Heart left ventricle (tissue), 16 donors: ENCODE measurements around the gene SSX4B. TPM values are rescaled to one million over a fixed set of nuclear protein-coding genes. Genes with fewer than 3 reads are reported as not detected.
"Not testable (repeated sequence)": the region's sequence is repeated elsewhere in the genome, so short reads cannot be mapped to it uniquely, and the experiment has no call there.

Experiments
- ATAC-seq, 4 donors: fragments of 200-7000 bp; cut with Tn5 transposase; one replicate each; pipeline ENCODE4 v1.9.1; 2020 to 2022; ENCODE audit warnings: moderate library complexity in 4 of 4, mild to moderate bottlenecking in 3 of 4, moderate number of reproducible peaks in 1 of 4
- DNase-seq, 5 donors: peaks; one replicate each; pipeline ENCODE4 v3.0.0-alpha.2; 2020
- H3K27ac ChIP-seq, 12 donors: fragments of 200-600 bp; sonication (generic) in 4 of 12; one replicate each; pipeline versions ENCODE4 v1.5.0 to v1.8.0; 2016 to 2022; ENCODE audit warnings: mild to moderate bottlenecking in 2 of 12
- H3K27me3 ChIP-seq, 9 donors: fragments of 200-600 bp; sonication (generic) in 2 of 9; one replicate each; pipeline versions ENCODE4 v1.5.1 to v1.8.0; 2016 to 2022; ENCODE audit warnings: mild to moderate bottlenecking in 3 of 9
- H3K36me3 ChIP-seq, 9 donors: fragments of 200-600 bp; sonication (generic) in 2 of 9; one replicate each; pipeline versions ENCODE4 v1.5.0 to v1.8.0; 2018 to 2022; ENCODE audit warnings: mild to moderate bottlenecking in 2 of 9
- H3K4me1 ChIP-seq, 12 donors: fragments of 200-600 bp; sonication (generic) in 4 of 12; one replicate each; pipeline versions ENCODE4 v1.5.0 to v1.8.0; 2016 to 2022; ENCODE audit warnings: mild to moderate bottlenecking in 3 of 12
- H3K4me3 ChIP-seq, 12 donors: fragments of 200-600 bp; sonication (generic) in 4 of 12; one replicate each; pipeline versions ENCODE4 v1.5.0 to v1.8.0; 2017 to 2022; ENCODE audit warnings: mild to moderate bottlenecking in 9 of 12, moderate library complexity in 4 of 12
- H3K9me3 ChIP-seq, 12 donors: fragments of 200-600 bp; sonication (generic) in 4 of 12; one replicate each; pipeline versions ENCODE4 v1.5.0 to v1.8.0; 2016 to 2022; ENCODE audit warnings: mild to moderate bottlenecking in 1 of 12
- CTCF ChIP-seq, 12 donors: fragments of 200-600 bp; sonication (generic) in 4 of 12; IDR thresholded peaks; one replicate each; pipeline versions ENCODE4 v1.5.0 to v1.8.0; 2018 to 2022; ENCODE audit warnings: antibody characterized with exemption in 12 of 12, mild to moderate bottlenecking in 5 of 12
- POLR2A ChIP-seq, 2 donors: fragments of 450-650 bp; IDR thresholded peaks; one replicate each; pipeline ENCODE4 v1.6.1; 2017; ENCODE audit warnings: antibody characterized with exemption in 2 of 2, mild to moderate bottlenecking in 2 of 2, moderate library complexity in 2 of 2
- WGBS, 4 donors: extraction: QIAGEN DNeasy Blood & Tissue Kit in 2 of 4; methylation state at CpG; one replicate each; pipeline versions ENCODE4 v1.1.5 to v1.1.7; 2013 to 2018; 5-methylcytosine and 5-hydroxymethylcytosine counted together
- intact Hi-C, 10 donors: fragments of 100-400 bp; cut with DNase I; formaldehyde crosslinking; loops; one replicate each; pipeline versions ENCODE4 v1.11.1 to v1.14.2; 2022
- polyA plus RNA-seq, 2 donors: library from polyadenylated mRNA; stranded (reverse); fragments of 200-250 nt; gene quantifications; one replicate each; pipeline ENCODE4 v1.2.3, GENCODE V29; 2013
- total RNA-seq, 9 donors: library from RNA; depleted of rRNA in 2 of 9; stranded (reverse); fragments of >200 nt in 2 of 9; fragmentation: NEBNext Ultra II Directional in 3 of 9; extraction: Animal tissue kit (Norgen Biotek cat#: 25700) in 3 of 9; gene quantifications; one replicate each; pipeline versions ENCODE4 v1.1.0 to v1.2.4, GENCODE V29; 2016 to 2023
- donor health status: ischemic (EF 13 %, LVEDD 7.1; RV severe dilation, severe dysfunction).
- donor health status: healthy with polysubstance abuse.
- donor health status: DM: no; HTN: yes; CAD: no.
- donor health status: DM: no; HTN: no; CAD: no.
- donor health status: ischemic (EF 25% LVEDD 6.9; RV normal size, moderate dysfunction).
- donor health status: ischemic (EF 25% LVEDD 5.7; RV mildly dilated, moderate dysfunction).
- donor health status: healthy.
- donor health status: DM: yes; HTN: yes; CAD: no.
- donor health status: ischemic (EF 35%, LVEDD 5.7; RV mildly dilated, moderate dysfunction).
- donor health status: nonischemic (EF 11% LVEDD 7.7; RV severe dilation, severe dysfunction).
- donor health status: DM: yes; HTN: yes; CAD: no.
- donor health status: PGD.
- donor health status: ischemic (EF 29% LVEDD 5.4; RV normal size, mild dysfunction).
- donor health status: nonischemic (EF 23%, LVEDD 6.1; RV moderate dilation, normal function).

Gene SSX4B
- total and polyA plus RNA-seq, 11 donors = not detected

- DNase-seq (no peak), ATAC-seq (no peak)
- TF ChIP-seq CTCF (IDR thresholded peaks at IDR 0.05) = no peak
- TF ChIP-seq POLR2A (IDR thresholded peaks at IDR 0.05) = no peak
- intact Hi-C loops = no loop called here
- H3K4me3 ChIP-seq = no peak overlapping the region
- H3K27ac ChIP-seq = no peak overlapping the region
- no peaks in the 10 kb centered on the region for H3K36me3 ChIP-seq
- 77 to 91% (median 84%) methylated on average over 6 of the region's 6 CpGs for WGBS, 4 donors
- no peaks in the 10 kb centered on the region for H3K27me3 ChIP-seq
- no peaks in the 10 kb centered on the region for H3K9me3 ChIP-seq
- H3K4me1 ChIP-seq = no peaks in the 10 kb centered on the region
Measured at GRCh38 chrX:48456628-48457331, 45.0 kb upstream of the SSX4B start.

GRCh38 chrX:48451708-48452107 lies 39.9 kb upstream of the SSX4B start:
- Histone ChIP-seq H3K4me3 (no peak overlapping the region), H3K27ac (no peak overlapping the region), H3K36me3 (no peaks in the 10 kb centered on the region), H3K4me1 (no peaks in the 10 kb centered on the region), H3K9me3 (no peaks in the 10 kb centered on the region), H3K27me3 (peaks cover 0 to 5% (median 0%) of the 10 kb centered on the region in 9 donors)
- WGBS, 4 donors = 42 to 51% (median 43%) methylated on average over 4 of the region's 4 CpGs
- ATAC-seq (no peak), DNase-seq (no peak)
- TF ChIP-seq CTCF (IDR thresholded peaks at IDR 0.05) (no peak), POLR2A (IDR thresholded peaks at IDR 0.05) (no peak)
- intact Hi-C loops = no loop called here

GRCh38 chrX:48450076-48450475 lies 38.3 kb upstream of the SSX4B start:
- no peak overlapping the region for H3K4me3 ChIP-seq
- no peaks in the 10 kb centered on the region for H3K36me3 ChIP-seq
- no peak overlapping the region for H3K27ac ChIP-seq
- intact Hi-C loops = no loop called here
- H3K9me3 ChIP-seq = no peaks in the 10 kb centered on the region
- peaks cover 0 to 5% (median 0%) of the 10 kb centered on the region in 9 donors for H3K27me3 ChIP-seq
- ATAC-seq (no peak), DNase-seq (no peak)
- no peak for TF ChIP-seq POLR2A (IDR thresholded peaks at IDR 0.05)
- no peak for TF ChIP-seq CTCF (IDR thresholded peaks at IDR 0.05)
- H3K4me1 ChIP-seq = no peaks in the 10 kb centered on the region

GRCh38 chrX:48447201-48447600 lies 35.4 kb upstream of the SSX4B start:
- H3K4me3 ChIP-seq, intact Hi-C loops, H3K9me3 ChIP-seq, H3K36me3 ChIP-seq, H3K4me1 ChIP-seq, DNase-seq, H3K27ac ChIP-seq, ATAC-seq, H3K27me3 ChIP-seq: not testable (repeated sequence)
- WGBS, 4 donors = 88 to 96% (median 93%) methylated on average over 6 of the region's 6 CpGs

GRCh38 chrX:48433713-48434112 lies 22.0 kb upstream of the SSX4B start:
- H3K36me3 ChIP-seq, ATAC-seq, H3K4me1 ChIP-seq, H3K27me3 ChIP-seq, H3K9me3 ChIP-seq, DNase-seq, H3K27ac ChIP-seq, H3K4me3 ChIP-seq, intact Hi-C loops: not testable (repeated sequence)
- WGBS, 4 donors = 77 to 86% (median 85%) methylated on average over 11 to 13 of the region's 13 CpGs

GRCh38 chrX:48430166-48430565 lies 18.4 kb upstream of the SSX4B start:
- 54 to 72% (median 63%) methylated on average over 4 of the region's 4 CpGs for WGBS, 4 donors
- H3K4me3 ChIP-seq, DNase-seq, H3K9me3 ChIP-seq, H3K27me3 ChIP-seq, H3K27ac ChIP-seq, H3K36me3 ChIP-seq, intact Hi-C loops, H3K4me1 ChIP-seq, ATAC-seq: not testable (repeated sequence)

- H3K9me3 ChIP-seq, H3K27me3 ChIP-seq, ATAC-seq, intact Hi-C loops, H3K36me3 ChIP-seq, H3K4me3 ChIP-seq, DNase-seq, H3K4me1 ChIP-seq, H3K27ac ChIP-seq: not testable (repeated sequence)
- 56 to 76% (median 66%) methylated on average over 5 of the region's 5 CpGs for WGBS, 4 donors
Measured at GRCh38 chrX:48429606-48430005, 17.8 kb upstream of the SSX4B start.

GRCh38 chrX:48427027-48427716 lies 15.4 kb upstream of the SSX4B start:
- no CpG with 5 or more reads among the region's 12 CpGs for WGBS, 4 donors
- H3K27ac ChIP-seq, H3K27me3 ChIP-seq: not testable (repeated sequence)

More at GRCh38 chrX:48427027-48427716, 15.4 kb upstream of the SSX4B start:
- ATAC-seq, H3K9me3 ChIP-seq, H3K4me1 ChIP-seq, DNase-seq, intact Hi-C loops, H3K36me3 ChIP-seq, H3K4me3 ChIP-seq: not testable (repeated sequence)
